Neural cell (in vitro differentiated cells): ENCODE measurements around the gene DLGAP4. TPM values are rescaled to one million over a fixed set of nuclear protein-coding genes. Genes with fewer than 3 reads are reported as not detected.

Experiments used
- H2AFZ ChIP-seq: fragments of 200-600, 300-800 bp; sonication (generic), shearing (Covaris generic); 2 replicates; pipeline ENCODE4 v1.6.0; 2014; ENCODE audit warnings: low read depth, mild to moderate bottlenecking, antibody characterized with exemption, low read length, moderate library complexity
- H3F3A ChIP-seq: fragments of 200-600 bp; shearing (Covaris generic); 2 replicates; pipeline ENCODE4 v1.6.1; 2016; ENCODE audit warnings: mild to moderate bottlenecking, moderate library complexity, mixed read lengths, antibody characterized with exemption, low read length; ENCODE audit not compliant: insufficient read depth, poor library complexity, severe bottlenecking
- H3K27ac ChIP-seq: fragments of 200-600, 300-800 bp; sonication (generic), shearing (Covaris generic); 2 replicates; pipeline ENCODE4 v1.5.1; 2014; ENCODE audit warnings: mild to moderate bottlenecking, low read length, moderate library complexity
- H3K27me3 ChIP-seq: fragments of 300-800, 200-600 bp; sonication (generic), shearing (Covaris generic); 2 replicates; pipeline ENCODE4 v1.6.0; 2014; ENCODE audit warnings: mild to moderate bottlenecking, low read depth, low read length, moderate library complexity; ENCODE audit not compliant: insufficient read depth
- H3K36me3 ChIP-seq: fragments of 300-800, 200-600 bp; sonication (generic), shearing (Covaris generic); 2 replicates; pipeline ENCODE4 v1.5.1; 2014; ENCODE audit warnings: mild to moderate bottlenecking, antibody characterized with exemption, low read length, moderate library complexity; ENCODE audit not compliant: insufficient read depth
- H3K4me2 ChIP-seq: fragments of 300-800, 200-600 bp; sonication (generic), shearing (Covaris generic); 2 replicates; pipeline ENCODE4 v1.6.0; 2014; ENCODE audit warnings: mild to moderate bottlenecking, low read length
- H3K4me3 ChIP-seq: fragments of 300-800, 200-600 bp; sonication (generic), shearing (Covaris generic); 2 replicates; pipeline ENCODE4 v1.5.1; 2014; ENCODE audit warnings: mild to moderate bottlenecking, low read length, moderate library complexity
- H3K79me2 ChIP-seq: fragments of 200-600 bp; shearing (Covaris generic); replicated peaks from 2 replicates; pipeline ENCODE4 v1.6.0; 2014; ENCODE audit warnings: mild to moderate bottlenecking, low read length, moderate library complexity; ENCODE audit not compliant: insufficient read depth
- H3K9ac ChIP-seq: fragments of 300-800, 200-600 bp; sonication (generic), shearing (Covaris generic); 2 replicates; pipeline ENCODE4 v1.6.1; 2016; ENCODE audit warnings: mild to moderate bottlenecking, low read length, mixed read lengths
- H3K9me2 ChIP-seq: fragments of 200-600 bp; shearing (Covaris generic); 2 replicates; pipeline ENCODE4 v1.6.1; 2016; ENCODE audit warnings: mild to moderate bottlenecking, low read length, mixed read lengths; ENCODE audit not compliant: insufficient read depth
- H3K9me3 ChIP-seq: fragments of 200-600, 300-800 bp; sonication (generic), shearing (Covaris generic); 2 replicates; pipeline ENCODE4 v1.6.1; 2016; ENCODE audit warnings: mild to moderate bottlenecking, mixed run types, low read length, moderate library complexity, mixed read lengths
- H4K20me1 ChIP-seq: fragments of 200-600 bp; shearing (Covaris generic); 2 replicates; pipeline ENCODE4 v1.6.1; 2016; ENCODE audit warnings: mild to moderate bottlenecking, mixed run types; ENCODE audit not compliant: insufficient read depth
- EP300 ChIP-seq: fragments of 450-650 bp; conservative IDR thresholded peaks from 2 replicates; pipeline ENCODE4 v1.6.1; 2014; ENCODE audit warnings: antibody characterized with exemption, mild to moderate bottlenecking, moderate library complexity; ENCODE audit not compliant: poor library complexity, severe bottlenecking
- EZH2 ChIP-seq: fragments of 200-600, 300-800 bp; shearing (Covaris generic), sonication (generic); IDR thresholded peaks from 2 replicates; pipeline ENCODE4 v1.6.1; 2014; ENCODE audit warnings: antibody characterized with exemption, low read length, borderline replicate concordance, mild to moderate bottlenecking; ENCODE audit not compliant: insufficient read depth, poor library complexity, severe bottlenecking
- MXI1 ChIP-seq: fragments of 450-650 bp; conservative IDR thresholded peaks from 2 replicates; pipeline ENCODE4 v1.6.1; 2014; ENCODE audit warnings: antibody characterized with exemption, mild to moderate bottlenecking; ENCODE audit not compliant: poor library complexity, severe bottlenecking
- POLR2AphosphoS5 ChIP-seq: IDR thresholded peaks from 2 replicates; pipeline ENCODE4 v1.6.1; 2012
- RAD21 ChIP-seq: fragments of 450-650 bp; conservative IDR thresholded peaks from 2 replicates; pipeline ENCODE4 v1.6.1; 2014; ENCODE audit warnings: antibody characterized with exemption, mild to moderate bottlenecking, moderate library complexity
- SMC3 ChIP-seq: fragments of 450-650 bp; conservative IDR thresholded peaks from 2 replicates; pipeline ENCODE4 v1.6.1; 2014; ENCODE audit warnings: antibody characterized with exemption, mild to moderate bottlenecking, moderate library complexity; ENCODE audit not compliant: poor library complexity
- TAF1 ChIP-seq: IDR thresholded peaks from 2 replicates; pipeline ENCODE4 v1.6.1; 2012; ENCODE audit warnings: low read depth
- polyA plus RNA-seq: library from polyadenylated mRNA; depleted of rRNA; stranded (reverse); fragments of >200 nt; gene quantifications from 2 replicates; pipeline ENCODE4 v1.2.3, GENCODE V29; 2014
- TF ChIP-seq, protein P1 (sequence below): IDR thresholded peaks from 2 replicates; pipeline ENCODE4 v1.6.1; 2012; ENCODE audit warnings: borderline replicate concordance
- TF ChIP-seq, protein P2 (sequence below): fragments of 450-650 bp; IDR thresholded peaks from 2 replicates; pipeline ENCODE4 v1.5.1; 2014; ENCODE audit warnings: antibody characterized with exemption, mild to moderate bottlenecking, moderate library complexity; ENCODE audit not compliant: poor library complexity, severe bottlenecking

Gene DLGAP4
- polyA plus RNA-seq, 1 donor from 2014 or later: 31.2 TPM

DNA sequence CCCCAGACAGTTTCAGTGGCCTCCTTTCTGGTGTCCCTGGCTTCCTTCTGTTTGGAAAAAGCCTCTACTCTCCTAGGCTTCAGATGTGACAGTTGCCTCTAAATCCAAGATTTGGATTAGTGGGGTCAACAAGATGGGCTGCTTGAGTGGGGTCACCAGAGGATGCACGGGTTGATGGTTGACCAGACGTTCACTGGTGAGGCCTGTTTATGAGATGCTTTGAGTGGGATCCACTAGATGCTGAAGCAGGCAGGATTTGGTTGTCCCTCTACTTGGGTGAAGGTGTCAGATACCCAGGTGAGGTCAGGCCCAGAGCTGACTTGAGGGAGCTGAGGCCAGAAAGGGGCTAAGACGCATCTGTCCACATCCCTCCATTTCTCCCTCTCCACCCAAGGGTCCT lies 8.1 kb upstream of the DLGAP4 start:
- no peak overlapping the region for H3K9ac ChIP-seq
- no peak overlapping the region for H3K4me2 ChIP-seq
- no peaks in the 10 kb centered on the region for H3K36me3 ChIP-seq
- H3K9me2 ChIP-seq: no peaks in the 10 kb centered on the region
- no peaks in the 10 kb centered on the region for H3K9me3 ChIP-seq
- H3K27ac ChIP-seq: no peak overlapping the region
- H3F3A ChIP-seq: no peaks in the 10 kb centered on the region
- no peak for TF ChIP-seq POLR2AphosphoS5
- TF ChIP-seq EZH2: no peak
- no peak for TF ChIP-seq EP300
- TF ChIP-seq SMC3: no peak
- TF ChIP-seq, protein P1, sequence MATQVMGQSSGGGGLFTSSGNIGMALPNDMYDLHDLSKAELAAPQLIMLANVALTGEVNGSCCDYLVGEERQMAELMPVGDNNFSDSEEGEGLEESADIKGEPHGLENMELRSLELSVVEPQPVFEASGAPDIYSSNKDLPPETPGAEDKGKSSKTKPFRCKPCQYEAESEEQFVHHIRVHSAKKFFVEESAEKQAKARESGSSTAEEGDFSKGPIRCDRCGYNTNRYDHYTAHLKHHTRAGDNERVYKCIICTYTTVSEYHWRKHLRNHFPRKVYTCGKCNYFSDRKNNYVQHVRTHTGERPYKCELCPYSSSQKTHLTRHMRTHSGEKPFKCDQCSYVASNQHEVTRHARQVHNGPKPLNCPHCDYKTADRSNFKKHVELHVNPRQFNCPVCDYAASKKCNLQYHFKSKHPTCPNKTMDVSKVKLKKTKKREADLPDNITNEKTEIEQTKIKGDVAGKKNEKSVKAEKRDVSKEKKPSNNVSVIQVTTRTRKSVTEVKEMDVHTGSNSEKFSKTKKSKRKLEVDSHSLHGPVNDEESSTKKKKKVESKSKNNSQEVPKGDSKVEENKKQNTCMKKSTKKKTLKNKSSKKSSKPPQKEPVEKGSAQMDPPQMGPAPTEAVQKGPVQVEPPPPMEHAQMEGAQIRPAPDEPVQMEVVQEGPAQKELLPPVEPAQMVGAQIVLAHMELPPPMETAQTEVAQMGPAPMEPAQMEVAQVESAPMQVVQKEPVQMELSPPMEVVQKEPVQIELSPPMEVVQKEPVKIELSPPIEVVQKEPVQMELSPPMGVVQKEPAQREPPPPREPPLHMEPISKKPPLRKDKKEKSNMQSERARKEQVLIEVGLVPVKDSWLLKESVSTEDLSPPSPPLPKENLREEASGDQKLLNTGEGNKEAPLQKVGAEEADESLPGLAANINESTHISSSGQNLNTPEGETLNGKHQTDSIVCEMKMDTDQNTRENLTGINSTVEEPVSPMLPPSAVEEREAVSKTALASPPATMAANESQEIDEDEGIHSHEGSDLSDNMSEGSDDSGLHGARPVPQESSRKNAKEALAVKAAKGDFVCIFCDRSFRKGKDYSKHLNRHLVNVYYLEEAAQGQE: no peak
- TF ChIP-seq MXI1: no peak
- TF ChIP-seq TAF1: no peak
- TF ChIP-seq, protein P2, sequence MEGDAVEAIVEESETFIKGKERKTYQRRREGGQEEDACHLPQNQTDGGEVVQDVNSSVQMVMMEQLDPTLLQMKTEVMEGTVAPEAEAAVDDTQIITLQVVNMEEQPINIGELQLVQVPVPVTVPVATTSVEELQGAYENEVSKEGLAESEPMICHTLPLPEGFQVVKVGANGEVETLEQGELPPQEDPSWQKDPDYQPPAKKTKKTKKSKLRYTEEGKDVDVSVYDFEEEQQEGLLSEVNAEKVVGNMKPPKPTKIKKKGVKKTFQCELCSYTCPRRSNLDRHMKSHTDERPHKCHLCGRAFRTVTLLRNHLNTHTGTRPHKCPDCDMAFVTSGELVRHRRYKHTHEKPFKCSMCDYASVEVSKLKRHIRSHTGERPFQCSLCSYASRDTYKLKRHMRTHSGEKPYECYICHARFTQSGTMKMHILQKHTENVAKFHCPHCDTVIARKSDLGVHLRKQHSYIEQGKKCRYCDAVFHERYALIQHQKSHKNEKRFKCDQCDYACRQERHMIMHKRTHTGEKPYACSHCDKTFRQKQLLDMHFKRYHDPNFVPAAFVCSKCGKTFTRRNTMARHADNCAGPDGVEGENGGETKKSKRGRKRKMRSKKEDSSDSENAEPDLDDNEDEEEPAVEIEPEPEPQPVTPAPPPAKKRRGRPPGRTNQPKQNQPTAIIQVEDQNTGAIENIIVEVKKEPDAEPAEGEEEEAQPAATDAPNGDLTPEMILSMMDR: no peak
- TF ChIP-seq RAD21: no peak
- no peaks in the 10 kb centered on the region for H4K20me1 ChIP-seq
- H3K27me3 ChIP-seq: peaks cover 3% of the 10 kb centered on the region
- no peak overlapping the region for H3K4me3 ChIP-seq
- no peak overlapping the region for H2AFZ ChIP-seq
- no peaks in the 10 kb centered on the region for H3K79me2 ChIP-seq

DNA sequence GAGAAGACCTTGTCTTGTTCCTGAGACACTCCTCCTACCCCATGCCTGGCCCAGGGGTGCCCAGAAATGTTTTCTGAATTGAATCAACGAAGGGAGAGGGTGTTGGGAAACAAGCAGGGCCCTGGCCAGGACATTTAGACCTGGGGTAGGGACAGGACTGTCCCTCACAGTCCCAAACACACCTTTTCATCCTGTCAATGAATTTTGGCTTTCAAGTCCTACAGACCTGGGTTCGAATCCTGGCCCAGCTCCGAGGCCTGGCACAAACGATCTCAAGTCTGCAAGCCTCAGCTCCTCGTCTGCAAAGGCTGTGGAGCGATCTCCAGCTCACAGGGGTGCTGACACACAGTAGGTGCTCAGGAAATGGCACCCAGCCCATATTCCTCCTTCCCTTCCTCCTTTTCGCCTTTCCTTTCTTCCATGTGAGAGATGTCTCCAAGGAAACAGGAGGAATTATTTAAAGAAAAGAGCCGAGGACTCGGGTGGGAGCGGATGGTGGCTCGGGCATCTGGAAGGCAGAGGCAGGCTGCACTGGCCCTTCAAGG lies 7.3 kb upstream of the DLGAP4 start:
- H4K20me1 ChIP-seq: no peaks in the 10 kb centered on the region
- TF ChIP-seq TAF1 (no peak), RAD21 (no peak), MXI1 (no peak), POLR2AphosphoS5 (no peak), EP300 (no peak), EZH2 (no peak), SMC3 (no peak)
- TF ChIP-seq, protein P1: no peak
- TF ChIP-seq, protein P2: no peak
- H3K4me3 ChIP-seq: no peak overlapping the region
- H3K4me2 ChIP-seq: no peak overlapping the region
- H3K9ac ChIP-seq: no peak overlapping the region
- no peaks in the 10 kb centered on the region for H3K36me3 ChIP-seq
- H3K27me3 ChIP-seq: peaks cover 11% of the 10 kb centered on the region
- H3K27ac ChIP-seq: no peak overlapping the region
- H2AFZ ChIP-seq: no peak overlapping the region
- no peaks in the 10 kb centered on the region for H3K79me2 ChIP-seq
- no peaks in the 10 kb centered on the region for H3K9me2 ChIP-seq
- H3F3A ChIP-seq: no peaks in the 10 kb centered on the region
- no peaks in the 10 kb centered on the region for H3K9me3 ChIP-seq
